Ishikawa (cell line): ENCODE measurements around the gene NKX6-1.

ENCODE experiments used
- CEBPB ChIP-seq: IDR thresholded peaks from 2 replicates; pipeline ENCODE4 v1.6.1; 2012
- CREB1 ChIP-seq: IDR thresholded peaks from 2 replicates; pipeline ENCODE4 v1.6.1; 2012; ENCODE audit warnings: low read depth
- EGR1 ChIP-seq: IDR thresholded peaks from 2 replicates; pipeline ENCODE4 v1.6.1; 2012
- EP300 ChIP-seq: IDR thresholded peaks from 2 replicates; pipeline ENCODE4 v1.6.1; 2012; ENCODE audit warnings: borderline replicate concordance
- FOXM1 ChIP-seq: IDR thresholded peaks from 2 replicates; pipeline ENCODE4 v1.6.1; 2012; ENCODE audit warnings: low read depth, borderline replicate concordance
- MAX ChIP-seq: IDR thresholded peaks from 2 replicates; pipeline ENCODE4 v1.6.1; 2012
- NFIC ChIP-seq: IDR thresholded peaks from 2 replicates; pipeline ENCODE4 v1.6.1; 2012
- RAD21 ChIP-seq: IDR thresholded peaks from 2 replicates; pipeline ENCODE4 v1.6.1; 2012; ENCODE audit warnings: low read depth
- TAF1 ChIP-seq: IDR thresholded peaks from 2 replicates; pipeline ENCODE4 v1.6.1; 2012; ENCODE audit warnings: low read depth, mild to moderate bottlenecking
- TCF12 ChIP-seq: IDR thresholded peaks from 2 replicates; pipeline ENCODE4 v1.6.1; 2012; ENCODE audit warnings: low read depth
- TEAD4 ChIP-seq: IDR thresholded peaks from 2 replicates; pipeline ENCODE4 v1.6.1; 2012
- USF1 ChIP-seq: IDR thresholded peaks from 2 replicates; pipeline ENCODE4 v1.6.1; 2012
- YY1 ChIP-seq: IDR thresholded peaks from 2 replicates; pipeline ENCODE4 v1.6.1; 2012; ENCODE audit warnings: low read depth
- ZBTB7A ChIP-seq: IDR thresholded peaks from 2 replicates; pipeline ENCODE4 v1.6.1; 2012; ENCODE audit warnings: low read depth
- TF ChIP-seq, protein P1 (sequence below): IDR thresholded peaks from 2 replicates; pipeline ENCODE4 v1.6.1; 2012; ENCODE audit warnings: low read depth, mild to moderate bottlenecking

NKX6-1 gene

DNA sequence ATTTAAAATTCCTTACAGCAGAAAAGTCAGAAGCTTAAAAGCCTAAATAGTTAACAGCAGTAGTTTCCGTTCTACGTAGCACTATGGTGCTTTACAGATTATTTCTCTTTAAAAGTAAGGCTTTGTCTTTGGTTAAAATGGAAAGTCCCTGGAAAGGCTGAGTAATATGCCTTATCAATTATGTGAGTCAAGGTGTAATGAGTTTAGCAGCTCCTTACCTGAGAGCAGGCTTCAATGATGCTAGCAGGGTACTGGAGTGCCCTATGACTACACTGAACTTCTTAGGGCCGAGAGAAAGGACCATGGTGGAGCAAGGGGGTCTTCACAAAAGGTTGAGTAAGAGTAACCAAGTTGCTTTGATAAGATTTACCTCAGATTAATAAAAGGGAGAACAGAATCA lies 12.6 kb upstream of the NKX6-1 start:
- TF ChIP-seq YY1, result no peak
- no peak for TF ChIP-seq MAX
- no peak for TF ChIP-seq USF1
- no peak for TF ChIP-seq TAF1
- TF ChIP-seq ZBTB7A, result no peak
- TF ChIP-seq FOXM1, result no peak
- no peak for TF ChIP-seq TEAD4
- TF ChIP-seq NFIC, result no peak
- no peak for TF ChIP-seq EP300
- TF ChIP-seq RAD21, result no peak
- TF ChIP-seq CREB1, result no peak
- no peak for TF ChIP-seq TCF12
- TF ChIP-seq CEBPB, result no peak
- TF ChIP-seq EGR1, result no peak
- TF ChIP-seq, protein P1, sequence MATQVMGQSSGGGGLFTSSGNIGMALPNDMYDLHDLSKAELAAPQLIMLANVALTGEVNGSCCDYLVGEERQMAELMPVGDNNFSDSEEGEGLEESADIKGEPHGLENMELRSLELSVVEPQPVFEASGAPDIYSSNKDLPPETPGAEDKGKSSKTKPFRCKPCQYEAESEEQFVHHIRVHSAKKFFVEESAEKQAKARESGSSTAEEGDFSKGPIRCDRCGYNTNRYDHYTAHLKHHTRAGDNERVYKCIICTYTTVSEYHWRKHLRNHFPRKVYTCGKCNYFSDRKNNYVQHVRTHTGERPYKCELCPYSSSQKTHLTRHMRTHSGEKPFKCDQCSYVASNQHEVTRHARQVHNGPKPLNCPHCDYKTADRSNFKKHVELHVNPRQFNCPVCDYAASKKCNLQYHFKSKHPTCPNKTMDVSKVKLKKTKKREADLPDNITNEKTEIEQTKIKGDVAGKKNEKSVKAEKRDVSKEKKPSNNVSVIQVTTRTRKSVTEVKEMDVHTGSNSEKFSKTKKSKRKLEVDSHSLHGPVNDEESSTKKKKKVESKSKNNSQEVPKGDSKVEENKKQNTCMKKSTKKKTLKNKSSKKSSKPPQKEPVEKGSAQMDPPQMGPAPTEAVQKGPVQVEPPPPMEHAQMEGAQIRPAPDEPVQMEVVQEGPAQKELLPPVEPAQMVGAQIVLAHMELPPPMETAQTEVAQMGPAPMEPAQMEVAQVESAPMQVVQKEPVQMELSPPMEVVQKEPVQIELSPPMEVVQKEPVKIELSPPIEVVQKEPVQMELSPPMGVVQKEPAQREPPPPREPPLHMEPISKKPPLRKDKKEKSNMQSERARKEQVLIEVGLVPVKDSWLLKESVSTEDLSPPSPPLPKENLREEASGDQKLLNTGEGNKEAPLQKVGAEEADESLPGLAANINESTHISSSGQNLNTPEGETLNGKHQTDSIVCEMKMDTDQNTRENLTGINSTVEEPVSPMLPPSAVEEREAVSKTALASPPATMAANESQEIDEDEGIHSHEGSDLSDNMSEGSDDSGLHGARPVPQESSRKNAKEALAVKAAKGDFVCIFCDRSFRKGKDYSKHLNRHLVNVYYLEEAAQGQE, result no peak

- no peak for TF ChIP-seq EGR1
- TF ChIP-seq TCF12, result no peak
- TF ChIP-seq RAD21, result no peak
- no peak for TF ChIP-seq MAX
- TF ChIP-seq TAF1, result no peak
- TF ChIP-seq FOXM1, result no peak
- TF ChIP-seq CEBPB, result no peak
- TF ChIP-seq TEAD4, result no peak
- no peak for TF ChIP-seq ZBTB7A
- TF ChIP-seq USF1, result no peak
- TF ChIP-seq, protein P1, result no peak
- TF ChIP-seq YY1, result no peak
- no peak for TF ChIP-seq EP300
Measured at GRCh38 chr4:84507941-84508340, 8.8 kb upstream of the NKX6-1 start.

GRCh38 chr4:84504821-84505220 lies 5.7 kb upstream of the NKX6-1 start:
- no peak for TF ChIP-seq TEAD4
- no peak for TF ChIP-seq EGR1
- TF ChIP-seq CEBPB, result no peak
- no peak for TF ChIP-seq EP300
- TF ChIP-seq FOXM1, result no peak
- TF ChIP-seq TCF12, result no peak
- TF ChIP-seq NFIC, result no peak
- no peak for TF ChIP-seq TAF1
- TF ChIP-seq CREB1, result no peak
- no peak for TF ChIP-seq ZBTB7A
- TF ChIP-seq, protein P1, result no peak
- TF ChIP-seq YY1, result no peak
- TF ChIP-seq MAX, result no peak
- no peak for TF ChIP-seq RAD21
- no peak for TF ChIP-seq USF1
